Loucy (cell line): ENCODE data around the gene HS6ST3.

ENCODE experiments used
- H2AFZ ChIP-seq: fragments of 200-600 bp; sonication (generic); 2 replicates; pipeline ENCODE4 v1.6.0; 2016; ENCODE audit warnings: antibody characterized with exemption, mild to moderate bottlenecking, low read length, moderate library complexity
- H3F3A ChIP-seq: fragments of 200-600 bp; 2 replicates; pipeline ENCODE4 v1.6.0; 2016; ENCODE audit warnings: antibody characterized with exemption, low read depth, mild to moderate bottlenecking
- H3K27me3 ChIP-seq: fragments of 200-600 bp; sonication (generic); 2 replicates; pipeline ENCODE4 v1.6.1; 2014; ENCODE audit warnings: low read length, mild to moderate bottlenecking; ENCODE audit not compliant: insufficient read depth, poor library complexity, severe bottlenecking
- H3K36me3 ChIP-seq: fragments of 200-600 bp; sonication (generic); 2 replicates; pipeline ENCODE4 v1.6.1; 2016; ENCODE audit warnings: low read length; ENCODE audit not compliant: insufficient read depth
- H3K4me1 ChIP-seq: fragments of 200-600 bp; sonication (generic); 2 replicates; pipeline ENCODE4 v1.5.1; 2014; ENCODE audit warnings: low read length, mild to moderate bottlenecking; ENCODE audit not compliant: insufficient read depth, poor library complexity, severe bottlenecking
- H3K4me2 ChIP-seq: fragments of 200-600 bp; sonication (generic); 2 replicates; pipeline ENCODE4 v1.6.0; 2014; ENCODE audit warnings: antibody characterized with exemption, low read length, low read depth, mild to moderate bottlenecking; ENCODE audit not compliant: poor library complexity, severe bottlenecking
- H3K4me3 ChIP-seq: fragments of 200-600 bp; sonication (generic); 2 replicates; pipeline ENCODE4 v1.5.1; 2014; ENCODE audit warnings: low read length, mild to moderate bottlenecking, mixed read lengths; ENCODE audit not compliant: poor library complexity, severe bottlenecking
- H3K79me2 ChIP-seq: fragments of 200-600 bp; sonication (generic); 2 replicates; pipeline ENCODE4 v1.6.1; 2014; ENCODE audit warnings: low read length; ENCODE audit not compliant: insufficient read depth
- H3K9ac ChIP-seq: fragments of 200-600 bp; sonication (generic); 2 replicates; pipeline ENCODE4 v1.6.0; 2014; ENCODE audit warnings: mild to moderate bottlenecking, low read depth, low read length, moderate library complexity; ENCODE audit not compliant: poor library complexity, severe bottlenecking
- H3K9me2 ChIP-seq: fragments of 200-600 bp; sonication (generic); replicated peaks from 2 replicates; pipeline ENCODE4 v1.6.1; 2016; ENCODE audit warnings: low read depth, low read length, mixed read lengths
- H3K9me3 ChIP-seq: fragments of 200-600 bp; sonication (generic); 2 replicates; pipeline ENCODE4 v1.6.1; 2014; ENCODE audit warnings: mild to moderate bottlenecking, antibody characterized with exemption, low read length, low read depth; ENCODE audit not compliant: insufficient read depth
- H4K20me1 ChIP-seq: fragments of 200-600 bp; sonication (generic); 2 replicates; pipeline ENCODE4 v1.6.0; 2014; ENCODE audit warnings: antibody characterized with exemption, low read length, mild to moderate bottlenecking; ENCODE audit not compliant: insufficient read depth, poor library complexity, severe bottlenecking
- EZH2phosphoT487 ChIP-seq: fragments of 200-600 bp; IDR thresholded peaks from 2 replicates; pipeline ENCODE4 v1.6.1; 2018; ENCODE audit warnings: antibody characterized with exemption, mild to moderate bottlenecking, moderate library complexity, borderline replicate concordance
- TF ChIP-seq, protein P1 (sequence below): fragments of 200-600 bp; sonication (generic); conservative IDR thresholded peaks from 2 replicates; pipeline ENCODE4 v1.5.1; 2014; ENCODE audit warnings: mild to moderate bottlenecking, antibody characterized with exemption, low read length

HS6ST3 gene

DNA sequence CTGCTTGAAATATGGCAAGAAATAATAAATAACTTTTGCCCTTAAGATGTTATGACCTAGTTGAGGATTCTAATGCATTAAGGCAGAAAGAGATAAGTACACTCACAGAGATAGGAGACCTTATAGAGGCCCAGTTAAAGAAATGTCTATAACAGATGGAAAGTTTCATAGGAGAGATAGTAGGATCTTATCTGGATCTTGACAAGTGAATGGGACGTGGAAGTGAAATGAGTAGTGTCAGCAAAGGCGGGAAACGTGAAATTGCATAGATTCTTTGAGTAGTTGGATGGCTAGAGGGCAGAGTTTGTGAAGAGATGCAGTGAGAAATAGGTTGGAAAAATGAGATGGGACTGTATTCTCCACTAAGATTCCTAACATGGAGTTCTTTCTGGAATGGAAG, 71.2 kb downstream of the HS6ST3 start:
- H3K36me3 ChIP-seq: no peaks in the 10 kb centered on the region
- H2AFZ ChIP-seq: no peak overlapping the region
- no peaks in the 10 kb centered on the region for H3K4me1 ChIP-seq
- no peaks in the 10 kb centered on the region for H4K20me1 ChIP-seq
- H3K9me2 ChIP-seq: no peaks in the 10 kb centered on the region
- H3K27me3 ChIP-seq: no peaks in the 10 kb centered on the region
- TF ChIP-seq, protein P1, sequence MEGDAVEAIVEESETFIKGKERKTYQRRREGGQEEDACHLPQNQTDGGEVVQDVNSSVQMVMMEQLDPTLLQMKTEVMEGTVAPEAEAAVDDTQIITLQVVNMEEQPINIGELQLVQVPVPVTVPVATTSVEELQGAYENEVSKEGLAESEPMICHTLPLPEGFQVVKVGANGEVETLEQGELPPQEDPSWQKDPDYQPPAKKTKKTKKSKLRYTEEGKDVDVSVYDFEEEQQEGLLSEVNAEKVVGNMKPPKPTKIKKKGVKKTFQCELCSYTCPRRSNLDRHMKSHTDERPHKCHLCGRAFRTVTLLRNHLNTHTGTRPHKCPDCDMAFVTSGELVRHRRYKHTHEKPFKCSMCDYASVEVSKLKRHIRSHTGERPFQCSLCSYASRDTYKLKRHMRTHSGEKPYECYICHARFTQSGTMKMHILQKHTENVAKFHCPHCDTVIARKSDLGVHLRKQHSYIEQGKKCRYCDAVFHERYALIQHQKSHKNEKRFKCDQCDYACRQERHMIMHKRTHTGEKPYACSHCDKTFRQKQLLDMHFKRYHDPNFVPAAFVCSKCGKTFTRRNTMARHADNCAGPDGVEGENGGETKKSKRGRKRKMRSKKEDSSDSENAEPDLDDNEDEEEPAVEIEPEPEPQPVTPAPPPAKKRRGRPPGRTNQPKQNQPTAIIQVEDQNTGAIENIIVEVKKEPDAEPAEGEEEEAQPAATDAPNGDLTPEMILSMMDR: no peak
- no peak for TF ChIP-seq EZH2phosphoT487
- H3K9ac ChIP-seq: no peak overlapping the region
- H3K4me2 ChIP-seq: no peak overlapping the region
- no peaks in the 10 kb centered on the region for H3F3A ChIP-seq
- no peak overlapping the region for H3K4me3 ChIP-seq
- H3K9me3 ChIP-seq: no peaks in the 10 kb centered on the region
- H3K79me2 ChIP-seq: no peaks in the 10 kb centered on the region

DNA sequence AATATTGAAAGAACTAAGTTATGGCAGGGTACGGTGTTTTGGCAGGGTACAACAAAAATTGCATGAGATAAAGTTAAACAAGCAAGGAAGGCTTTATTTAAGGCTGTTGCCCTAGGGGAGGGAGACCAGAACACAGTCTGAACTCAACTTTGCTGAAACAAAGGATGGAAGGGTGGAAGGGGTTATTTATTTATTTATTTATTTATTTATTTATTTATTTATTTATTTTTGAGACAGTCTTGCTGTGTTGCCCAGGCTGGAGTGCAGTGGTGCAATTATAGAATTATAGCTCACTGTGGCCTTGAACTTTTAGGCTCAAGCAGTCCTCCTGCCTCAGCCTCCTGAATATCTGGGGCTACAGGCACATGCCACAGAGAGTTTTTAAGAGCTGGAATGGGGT, 75.9 kb downstream of the HS6ST3 start:
- no peaks in the 10 kb centered on the region for H3K9me2 ChIP-seq
- no peaks in the 10 kb centered on the region for H3K27me3 ChIP-seq
- no peaks in the 10 kb centered on the region for H3F3A ChIP-seq
- no peak overlapping the region for H3K4me3 ChIP-seq
- no peaks in the 10 kb centered on the region for H3K9me3 ChIP-seq
- TF ChIP-seq EZH2phosphoT487: no peak
- TF ChIP-seq, protein P1: no peak
- no peaks in the 10 kb centered on the region for H3K36me3 ChIP-seq
- H3K79me2 ChIP-seq: no peaks in the 10 kb centered on the region
- no peak overlapping the region for H3K4me2 ChIP-seq
- H4K20me1 ChIP-seq: no peaks in the 10 kb centered on the region
- H3K4me1 ChIP-seq: no peaks in the 10 kb centered on the region
- H3K9ac ChIP-seq: no peak overlapping the region
- no peak overlapping the region for H2AFZ ChIP-seq

DNA sequence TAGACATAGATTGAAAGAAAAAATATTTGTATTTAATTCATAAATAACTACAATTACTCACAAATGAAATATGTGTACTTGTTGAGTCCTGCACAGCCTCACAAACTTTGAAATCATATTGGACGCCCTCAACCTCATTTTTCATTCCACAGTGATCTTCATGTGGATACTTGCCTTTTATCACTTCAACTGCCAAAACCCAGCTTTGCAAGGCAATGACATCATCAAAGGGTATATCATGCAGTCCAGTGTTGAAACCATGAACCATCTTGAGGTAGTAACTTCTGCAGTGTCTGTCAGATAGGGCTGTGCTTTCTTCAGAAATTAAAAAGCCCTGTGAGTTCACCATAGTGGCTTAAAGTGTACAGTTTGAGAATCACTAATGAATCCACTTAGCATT, 82.2 kb downstream of the HS6ST3 start:
- TF ChIP-seq, protein P1: no peak
- TF ChIP-seq EZH2phosphoT487: no peak
- Histone ChIP-seq H2AFZ (no peak overlapping the region), H3K4me3 (no peak overlapping the region), H3K4me2 (no peak overlapping the region), H3K27me3 (no peaks in the 10 kb centered on the region), H3F3A (no peaks in the 10 kb centered on the region), H3K4me1 (no peaks in the 10 kb centered on the region), H3K9me3 (no peaks in the 10 kb centered on the region), H3K9me2 (no peaks in the 10 kb centered on the region), H4K20me1 (no peaks in the 10 kb centered on the region), H3K79me2 (no peaks in the 10 kb centered on the region), H3K9ac (no peak overlapping the region), H3K36me3 (no peaks in the 10 kb centered on the region)
